GM23338 (cell line): ENCODE measurements around the gene ATXN7. TPM values are rescaled to one million over a fixed set of nuclear protein-coding genes. Genes with fewer than 3 reads are reported as not detected.

Source experiments
- ATAC-seq: fragments of 200-7000 bp; cut with Tn5 transposase; 3 replicates; pipeline ENCODE4 v1.9.1; 2020
- DNase-seq: peaks from one replicate; pipeline ENCODE4 v3.0.0-alpha.2; 2015; ENCODE audit warnings: low spot score
- H2AFZ ChIP-seq: fragments of 200-600 bp; sonication (generic); 2 replicates; pipeline ENCODE4 v1.8.0; 2016; ENCODE audit warnings: antibody characterized with exemption, mild to moderate bottlenecking, moderate library complexity
- H3F3A ChIP-seq: fragments of 200-600 bp; sonication (generic); replicated peaks from 2 replicates; pipeline ENCODE4 v1.8.0; 2017; ENCODE audit warnings: antibody characterized with exemption, mixed run types, low read depth
- H3K27ac ChIP-seq: fragments of 200-600 bp; sonication (generic); 2 replicates; pipeline ENCODE4 v1.6.1; 2016; ENCODE audit warnings: low read depth
- H3K27me3 ChIP-seq: fragments of 200-600 bp; sonication (generic); 2 replicates; pipeline ENCODE4 v1.8.0; 2016; ENCODE audit warnings: mild to moderate bottlenecking, mixed run types, moderate library complexity; ENCODE audit not compliant: insufficient read depth
- H3K36me3 ChIP-seq: fragments of 200-600 bp; sonication (generic); 2 replicates; pipeline ENCODE4 v1.8.0; 2016; ENCODE audit warnings: mild to moderate bottlenecking; ENCODE audit not compliant: insufficient read depth
- H3K4me1 ChIP-seq: fragments of 200-600 bp; sonication (generic); 2 replicates; pipeline ENCODE4 v1.8.0; 2016; ENCODE audit warnings: mild to moderate bottlenecking, moderate library complexity; ENCODE audit not compliant: insufficient read depth
- H3K4me2 ChIP-seq: fragments of 200-600 bp; sonication (generic); 2 replicates; pipeline ENCODE4 v1.7.1; 2017; ENCODE audit warnings: mixed run types
- H3K4me3 ChIP-seq: fragments of 200-600 bp; sonication (generic); 2 replicates; pipeline ENCODE4 v1.6.1; 2016; ENCODE audit warnings: mixed run types
- H3K79me2 ChIP-seq: fragments of 200-600 bp; sonication (generic); replicated peaks from 2 replicates; pipeline ENCODE4 v1.8.0; 2017; ENCODE audit warnings: mild to moderate bottlenecking; ENCODE audit not compliant: insufficient read depth
- H3K9me2 ChIP-seq: fragments of 200-600 bp; sonication (generic); 2 replicates; pipeline ENCODE4 v1.8.0; 2017; ENCODE audit not compliant: insufficient read depth
- H4K20me1 ChIP-seq: fragments of 200-600 bp; sonication (generic); replicated peaks from 2 replicates; pipeline ENCODE4 v1.8.0; 2017; ENCODE audit warnings: mild to moderate bottlenecking; ENCODE audit not compliant: insufficient read depth
- H3K27ac Mint-ChIP-seq: 2 replicates; pipeline ENCODE4 v1.8.0; 2020; ENCODE audit warnings: inconsistent platforms, mild to moderate bottlenecking, moderate library complexity, mixed read lengths
- H3K27me3 Mint-ChIP-seq: 3 replicates; pipeline ENCODE4 v1.8.0; 2022; ENCODE audit warnings: low read depth, mild to moderate bottlenecking, moderate library complexity, mixed read lengths, inconsistent platforms; ENCODE audit not compliant: insufficient read depth, poor library complexity
- H3K36me3 Mint-ChIP-seq: 3 replicates; pipeline ENCODE4 v1.8.0; 2021; ENCODE audit warnings: low read depth, mild to moderate bottlenecking, inconsistent platforms, moderate library complexity, mixed read lengths
- H3K4me1 Mint-ChIP-seq: 3 replicates; pipeline ENCODE4 v1.8.0; 2020; ENCODE audit warnings: mild to moderate bottlenecking, inconsistent platforms, mixed read lengths
- H3K4me3 Mint-ChIP-seq: 3 replicates; pipeline ENCODE4 v1.8.0; 2021; ENCODE audit warnings: moderate library complexity, mild to moderate bottlenecking, inconsistent platforms, mixed read lengths
- H3K9me3 Mint-ChIP-seq: 3 replicates; pipeline ENCODE4 v1.8.0; 2020; ENCODE audit warnings: moderate library complexity, mild to moderate bottlenecking, inconsistent platforms, mixed read lengths
- CREB1 ChIP-seq: fragments of 250-450 bp; sonication (Bioruptor Pico); IDR thresholded peaks from 2 replicates; pipeline ENCODE4 v1.5.0; 2020; ENCODE audit warnings: low read depth, mild to moderate bottlenecking, moderate library complexity
- CTCF ChIP-seq, 2 experiments: fragments of 200-600 bp in 1 of 2; sonication (generic) in 1 of 2; conservative IDR thresholded peaks; 2 replicates each; pipeline versions ENCODE4 v1.5.1 to v1.6.1; 2016 to 2017; ENCODE audit warnings: antibody characterized with exemption in 2 of 2, low read depth in 2 of 2, mild to moderate bottlenecking in 2 of 2, moderate library complexity in 1 of 2
- ETS1 ChIP-seq: IDR thresholded peaks from 2 replicates; pipeline ENCODE4 v1.6.1; 2016; ENCODE audit warnings: antibody characterized with exemption
- EZH2 ChIP-seq: fragments of 200-600 bp; sonication (generic); IDR thresholded peaks from one replicate; pipeline ENCODE4 v1.8.0; 2017; ENCODE audit warnings: antibody characterized with exemption, mild to moderate bottlenecking, low read depth; ENCODE audit not compliant: unreplicated experiment
- EZH2phosphoT487 ChIP-seq: fragments of 200-600 bp; sonication (generic); IDR thresholded peaks from one replicate; pipeline ENCODE4 v1.8.1; 2018; ENCODE audit warnings: antibody characterized with exemption; ENCODE audit not compliant: unreplicated experiment
- JUNB ChIP-seq: IDR thresholded peaks from one replicate; pipeline ENCODE4 v1.6.1; 2016; ENCODE audit warnings: antibody characterized with exemption; ENCODE audit not compliant: unreplicated experiment
- NANOG ChIP-seq: IDR thresholded peaks from 2 replicates; pipeline ENCODE4 v1.6.1; 2016; ENCODE audit warnings: antibody characterized with exemption, borderline replicate concordance
- POLR2AphosphoS5 ChIP-seq: IDR thresholded peaks from 2 replicates; pipeline ENCODE4 v1.6.1; 2016; ENCODE audit warnings: antibody characterized with exemption, low read depth
- REST ChIP-seq: IDR thresholded peaks from one replicate; pipeline ENCODE4 v1.6.1; 2018; ENCODE audit warnings: antibody characterized with exemption; ENCODE audit not compliant: unreplicated experiment
- STAT1 ChIP-seq: IDR thresholded peaks from one replicate; pipeline ENCODE4 v1.6.1; 2016; ENCODE audit warnings: antibody characterized with exemption; ENCODE audit not compliant: unreplicated experiment
- ZNF114 ChIP-seq: fragments of 250-450 bp; sonication (Bioruptor Pico); IDR thresholded peaks from 2 replicates; pipeline ENCODE4 v1.5.0; 2020; ENCODE audit warnings: mild to moderate bottlenecking, moderate library complexity
- ZNF331 ChIP-seq: fragments of 250-450 bp; sonication (Bioruptor Pico); IDR thresholded peaks from 2 replicates; pipeline ENCODE4 v1.5.0; 2020; ENCODE audit warnings: low read depth, mild to moderate bottlenecking, moderate library complexity
- ZNF462 ChIP-seq: fragments of 250-450 bp; sonication (Bioruptor Pico); IDR thresholded peaks from 2 replicates; pipeline ENCODE4 v1.5.0; 2020; ENCODE audit warnings: mild to moderate bottlenecking, moderate library complexity
- polyA plus RNA-seq: library from polyadenylated mRNA; unstranded; fragments of >200 nt; fragmentation: Nextera tagmentation; extraction: Ambion mirVana; gene quantifications from 2 replicates; pipeline ENCODE4 v1.2.1, GENCODE V29; 2016
- total RNA-seq: library from RNA; depleted of rRNA; stranded (reverse); fragments of >200 nt; shearing (Covaris generic); gene quantifications from 2 replicates; pipeline ENCODE4 v1.2.3, GENCODE V29; 2014

Gene ATXN7
- total and polyA plus RNA-seq, 2 experiments from 2014 or later = 4.0 to 17.2 TPM

GRCh38 chr3:64039332-64039731 lies 175.7 kb downstream of the ATXN7 start:
- Histone ChIP-seq H4K20me1 (no peaks in the 10 kb centered on the region), H2AFZ (peak overlapping the region; percentile 45; the same call in 1 of the 2 replicates), H3K27ac (no peak overlapping the region), H3F3A (no peaks in the 10 kb centered on the region), H3K79me2 (no peaks in the 10 kb centered on the region), H3K4me2 (no peak overlapping the region), H3K9me2 (no peaks in the 10 kb centered on the region), H3K4me1 (no peaks in the 10 kb centered on the region), H3K27me3 (no peaks in the 10 kb centered on the region), H3K4me3 (no peak overlapping the region), H3K36me3 (no peaks in the 10 kb centered on the region)
- Mint-ChIP-seq H3K4me3 (no peak overlapping the region), H3K27ac (no peak overlapping the region), H3K36me3 (no peaks in the 10 kb centered on the region), H3K4me1 (no peaks in the 10 kb centered on the region), H3K9me3 (no peaks in the 10 kb centered on the region), H3K27me3 (peaks cover 3% of the 10 kb centered on the region)
- DNase-seq (no peak), ATAC-seq (no peak)
- no peak for TF ChIP-seq CTCF (conservative IDR thresholded peaks at IDR 0.05; ENCODE audit: low read depth in 2 of 2)
- TF ChIP-seq ZNF114 = no peak
- TF ChIP-seq CREB1 (CRISPR knock-in tag) = no peak
- no peak for TF ChIP-seq ZNF331
- TF ChIP-seq POLR2AphosphoS5 = no peak
- no peak for TF ChIP-seq EZH2phosphoT487
- TF ChIP-seq EZH2 = no peak
- no peak for TF ChIP-seq STAT1
- TF ChIP-seq REST = no peak
- TF ChIP-seq ETS1 = no peak
- TF ChIP-seq JUNB = no peak
- no peak for TF ChIP-seq ZNF462 (CRISPR knock-in tag)
- no peak for TF ChIP-seq NANOG
